B cell (primary cell): ENCODE measurements around the gene TMC6. TPM values are rescaled to one million over a fixed set of nuclear protein-coding genes. Genes with fewer than 3 reads are reported as not detected.

Experiments
- ATAC-seq: fragments of 200-7000 bp; cut with Tn5 transposase; one replicate; pipeline ENCODE4 v1.10.0; 2021; ENCODE audit warnings: low read depth, mild to moderate bottlenecking, moderate number of reproducible peaks, moderate library complexity
- CTCF ChIA-PET: fragments of 350-600 bp; sonication (Branson Sonifier 250); formaldehyde crosslinking; loops from one replicate; lab custom pipeline; 2021; ENCODE audit warnings: antibody characterized with exemption, inconsistent platforms; lab: Charles Lee
- POLR2A ChIA-PET: fragments of 350-600 bp; sonication (Branson Sonifier 250); formaldehyde crosslinking; loops from one replicate; lab custom pipeline; 2021; ENCODE audit warnings: antibody characterized with exemption; lab: Charles Lee
- DNase-seq: peaks from one replicate; pipeline ENCODE4 v3.0.0; 2013
- H2AFZ ChIP-seq: 2 replicates; pipeline ENCODE4 v1.6.1; 2012; ENCODE audit warnings: mild to moderate bottlenecking, low read depth, low read length; ENCODE audit not compliant: insufficient read depth, poor library complexity, severe bottlenecking
- H3K27ac ChIP-seq, 2 donors: 1 replicate in 1 of 2; 2 replicates in 1 of 2; pipeline ENCODE4 v1.5.1; 2012 to 2013; ENCODE audit warnings: low read length in 2 of 2, mild to moderate bottlenecking in 2 of 2, moderate library complexity in 1 of 2
- H3K27me3 ChIP-seq, 4 experiments: fragments of 200-600 bp in 1 of 4; sonication (generic) in 1 of 4; replicated peaks in 1 of 4; 1 replicate in 2 of 4; 2 replicates in 2 of 4; pipeline versions ENCODE4 v1.6.1 to v1.7.0; 2013 to 2016; ENCODE audit warnings: low read length in 3 of 4, mild to moderate bottlenecking in 2 of 4, mixed read lengths in 1 of 4, moderate library complexity in 1 of 4; ENCODE audit not compliant: insufficient read depth in 4 of 4, control insufficient read depth in 3 of 4; ENCODE audit errors: control extremely low read depth in 1 of 4
- H3K36me3 ChIP-seq, 2 experiments: replicated peaks in 1 of 2; 1 replicate in 1 of 2; 2 replicates in 1 of 2; pipeline versions ENCODE4 v1.6.1 to v1.7.1; 2013; ENCODE audit warnings: low read length in 1 of 2; ENCODE audit not compliant: insufficient read depth in 2 of 2, control insufficient read depth in 1 of 2; ENCODE audit errors: control extremely low read depth in 1 of 2, extremely low read depth in 1 of 2
- H3K4me1 ChIP-seq, 2 donors: fragments of 200-600 bp in 1 of 2; sonication (generic) in 1 of 2; 1 replicate in 1 of 2; 2 replicates in 1 of 2; pipeline versions ENCODE4 v1.5.1 to v1.6.1; 2013 to 2017; ENCODE audit warnings: low read length in 2 of 2; ENCODE audit not compliant: control insufficient read depth in 2 of 2, insufficient read depth in 2 of 2
- H3K4me2 ChIP-seq: replicated peaks from 2 replicates; pipeline ENCODE3; 2012; ENCODE audit warnings: mild to moderate bottlenecking, low read depth, low read length; ENCODE audit not compliant: poor library complexity, severe bottlenecking
- H3K4me3 ChIP-seq, 5 experiments: fragments of 200-600 bp in 1 of 5; sonication (generic) in 1 of 5; 1 replicate in 3 of 5; 2 replicates in 2 of 5; pipeline versions ENCODE4 v1.5.1 to v1.7.0; 2011 to 2016; ENCODE audit warnings: low read length in 4 of 5, mild to moderate bottlenecking in 4 of 5, low read depth in 2 of 5, control low read depth in 1 of 5, moderate library complexity in 1 of 5; ENCODE audit not compliant: insufficient read depth in 1 of 5; ENCODE audit errors: control extremely low read depth in 1 of 5, extremely low read depth in 1 of 5
- H3K79me2 ChIP-seq: fragments of 200-600 bp; sonication (generic); one replicate; pipeline ENCODE4 v1.6.0; 2016; ENCODE audit warnings: low read length; ENCODE audit not compliant: control insufficient read depth, insufficient read depth
- H3K9ac ChIP-seq: fragments of 200-600 bp; sonication (generic); 2 replicates; pipeline ENCODE4 v1.6.1; 2017; ENCODE audit warnings: mild to moderate bottlenecking, low read length, moderate library complexity
- H3K9me3 ChIP-seq, 3 donors: one replicate each; pipeline versions ENCODE4 v1.6.1 to v1.7.1; 2013; ENCODE audit warnings: low read length in 2 of 3; ENCODE audit not compliant: control insufficient read depth in 2 of 3, insufficient read depth in 1 of 3; ENCODE audit errors: control extremely low read depth in 1 of 3
- H4K20me1 ChIP-seq: 2 replicates; pipeline ENCODE4 v1.6.0; 2012; ENCODE audit warnings: mild to moderate bottlenecking, low read length; ENCODE audit not compliant: insufficient read depth, control insufficient read depth, poor library complexity, severe bottlenecking
- H3K27ac Mint-ChIP-seq: one replicate; pipeline ENCODE4 v1.8.0; 2021; ENCODE audit warnings: mixed read lengths
- H3K27me3 Mint-ChIP-seq: one replicate; pipeline ENCODE4 v1.8.0; 2021; ENCODE audit warnings: mixed read lengths
- H3K4me1 Mint-ChIP-seq: one replicate; pipeline ENCODE4 v1.8.0; 2021; ENCODE audit warnings: mixed read lengths
- H3K4me3 Mint-ChIP-seq: one replicate; pipeline ENCODE4 v1.8.0; 2021; ENCODE audit warnings: mixed read lengths
- H3K9me3 Mint-ChIP-seq: one replicate; pipeline ENCODE4 v1.8.0; 2022; ENCODE audit warnings: mixed read lengths; ENCODE audit not compliant: insufficient read depth
- EZH2 ChIP-seq: IDR thresholded peaks from 2 replicates; pipeline ENCODE4 v1.6.1; 2012; ENCODE audit warnings: borderline replicate concordance, low read depth, mild to moderate bottlenecking, moderate library complexity, low read length; ENCODE audit not compliant: insufficient read depth, poor library complexity, severe bottlenecking
- WGBS: methylation state at CpG from one replicate; pipeline ENCODE4 v1.1.5; 2013; ENCODE audit warnings: missing lambda C conversion rate; ENCODE audit not compliant: insufficient coverage; 5-methylcytosine and 5-hydroxymethylcytosine counted together
- intact Hi-C: fragments of 100-400 bp; cut with micrococcal nuclease; formaldehyde crosslinking; loops from one replicate; pipeline ENCODE4 v1.10.0; 2022
- polyA minus RNA-seq: library from RNA; depleted of rRNA, polyadenylated mRNA; stranded (reverse); fragments of >200 nt; gene quantifications from 2 replicates; pipeline ENCODE4 v1.2.3, GENCODE V29; 2012
- polyA plus RNA-seq: library from polyadenylated mRNA; depleted of rRNA; stranded (reverse); fragments of >200 nt; gene quantifications from 2 replicates; pipeline ENCODE4 v1.2.3, GENCODE V29; 2012
- total RNA-seq, 2 donors: library from RNA; stranded (reverse); fragments of 120-200 nt in 1 of 2; gene quantifications; 1 replicate in 1 of 2; 2 replicates in 1 of 2; pipeline versions ENCODE4 v1.2.3 to v1.2.4, GENCODE V29; 2013 to 2022
- TF ChIP-seq, protein P1 (sequence below): fragments of 200-600 bp; IDR thresholded peaks from one replicate; pipeline ENCODE4 v1.8.0; 2022; ENCODE audit warnings: antibody characterized with exemption, mild to moderate bottlenecking

TMC6 gene, protein sequence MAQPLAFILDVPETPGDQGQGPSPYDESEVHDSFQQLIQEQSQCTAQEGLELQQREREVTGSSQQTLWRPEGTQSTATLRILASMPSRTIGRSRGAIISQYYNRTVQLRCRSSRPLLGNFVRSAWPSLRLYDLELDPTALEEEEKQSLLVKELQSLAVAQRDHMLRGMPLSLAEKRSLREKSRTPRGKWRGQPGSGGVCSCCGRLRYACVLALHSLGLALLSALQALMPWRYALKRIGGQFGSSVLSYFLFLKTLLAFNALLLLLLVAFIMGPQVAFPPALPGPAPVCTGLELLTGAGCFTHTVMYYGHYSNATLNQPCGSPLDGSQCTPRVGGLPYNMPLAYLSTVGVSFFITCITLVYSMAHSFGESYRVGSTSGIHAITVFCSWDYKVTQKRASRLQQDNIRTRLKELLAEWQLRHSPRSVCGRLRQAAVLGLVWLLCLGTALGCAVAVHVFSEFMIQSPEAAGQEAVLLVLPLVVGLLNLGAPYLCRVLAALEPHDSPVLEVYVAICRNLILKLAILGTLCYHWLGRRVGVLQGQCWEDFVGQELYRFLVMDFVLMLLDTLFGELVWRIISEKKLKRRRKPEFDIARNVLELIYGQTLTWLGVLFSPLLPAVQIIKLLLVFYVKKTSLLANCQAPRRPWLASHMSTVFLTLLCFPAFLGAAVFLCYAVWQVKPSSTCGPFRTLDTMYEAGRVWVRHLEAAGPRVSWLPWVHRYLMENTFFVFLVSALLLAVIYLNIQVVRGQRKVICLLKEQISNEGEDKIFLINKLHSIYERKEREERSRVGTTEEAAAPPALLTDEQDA
- total RNA-seq, result 891 and 910 TPM in 2 replicates
- total RNA-seq (2013), result 227 TPM
- polyA plus RNA-seq, result 374 and 424 TPM in 2 replicates
- polyA minus RNA-seq, result 300 and 444 TPM in 2 replicates

DNA sequence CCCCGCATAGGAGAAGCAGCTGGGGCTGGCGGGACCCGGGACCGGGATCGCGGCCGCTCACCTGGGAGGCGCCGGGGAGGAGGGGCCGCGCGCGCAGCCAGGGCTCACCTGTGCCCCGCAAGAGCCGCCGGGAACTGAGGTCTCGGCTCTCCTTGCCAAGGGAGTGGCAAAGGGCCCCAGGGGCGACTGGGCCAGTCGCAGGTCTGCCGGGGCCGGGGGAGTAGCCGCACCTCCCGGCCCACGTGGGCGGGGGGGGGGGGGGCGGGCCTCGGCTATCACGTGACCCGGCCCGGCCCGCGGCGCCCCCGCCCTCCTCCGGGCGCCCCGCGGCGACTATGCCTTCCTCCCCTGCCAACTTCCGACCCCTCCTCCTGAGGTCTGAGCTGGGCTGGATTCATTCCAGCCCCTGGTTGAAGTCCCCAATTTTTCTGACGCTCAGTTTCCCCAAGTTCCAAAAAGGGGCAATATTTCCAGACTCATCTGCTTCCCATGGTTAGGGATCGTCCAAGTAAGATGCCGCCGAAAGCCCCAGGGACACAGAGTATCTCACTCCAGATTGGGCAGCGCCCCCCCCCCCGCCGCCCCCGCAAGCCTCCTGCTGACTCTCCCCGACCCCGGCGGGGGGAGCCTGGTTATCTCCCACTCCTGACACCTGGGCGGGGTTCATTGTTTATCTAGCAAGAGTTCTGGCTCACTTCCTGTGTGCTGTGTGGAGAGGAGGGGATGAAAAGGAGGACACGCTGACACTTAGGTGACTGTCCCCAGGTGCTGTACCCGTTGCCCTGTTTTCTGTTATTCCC is at the start of gene TMC6:
TMC6 (minus strand) TSS at position 205 of the 800 bp plus-strand sequence. CDS start 1,923 bp downstream, outside the sequence.
- peak within 1 kb of the TSS; percentile 38 to 97 (median 89) for H3K4me3 ChIP-seq
- H2AFZ ChIP-seq, result peak within 1 kb of the TSS; percentile 42
- no peaks in the 10 kb centered on the region for H3K9me3 ChIP-seq
- TF ChIP-seq, protein P1, sequence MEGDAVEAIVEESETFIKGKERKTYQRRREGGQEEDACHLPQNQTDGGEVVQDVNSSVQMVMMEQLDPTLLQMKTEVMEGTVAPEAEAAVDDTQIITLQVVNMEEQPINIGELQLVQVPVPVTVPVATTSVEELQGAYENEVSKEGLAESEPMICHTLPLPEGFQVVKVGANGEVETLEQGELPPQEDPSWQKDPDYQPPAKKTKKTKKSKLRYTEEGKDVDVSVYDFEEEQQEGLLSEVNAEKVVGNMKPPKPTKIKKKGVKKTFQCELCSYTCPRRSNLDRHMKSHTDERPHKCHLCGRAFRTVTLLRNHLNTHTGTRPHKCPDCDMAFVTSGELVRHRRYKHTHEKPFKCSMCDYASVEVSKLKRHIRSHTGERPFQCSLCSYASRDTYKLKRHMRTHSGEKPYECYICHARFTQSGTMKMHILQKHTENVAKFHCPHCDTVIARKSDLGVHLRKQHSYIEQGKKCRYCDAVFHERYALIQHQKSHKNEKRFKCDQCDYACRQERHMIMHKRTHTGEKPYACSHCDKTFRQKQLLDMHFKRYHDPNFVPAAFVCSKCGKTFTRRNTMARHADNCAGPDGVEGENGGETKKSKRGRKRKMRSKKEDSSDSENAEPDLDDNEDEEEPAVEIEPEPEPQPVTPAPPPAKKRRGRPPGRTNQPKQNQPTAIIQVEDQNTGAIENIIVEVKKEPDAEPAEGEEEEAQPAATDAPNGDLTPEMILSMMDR, result no peak
- no peak for TF ChIP-seq EZH2
- Mint-ChIP-seq H3K27me3 (no peaks in the 10 kb centered on the region), H3K4me1 (peaks cover 73% of the 10 kb centered on the region), H3K27ac (peak within 1 kb of the TSS; percentile 99), H3K4me3 (peak within 1 kb of the TSS; percentile 96), H3K9me3 (no peaks in the 10 kb centered on the region)
- intact Hi-C loops, result no loop called here
- POLR2A ChIA-PET, result interaction anchor here (0.6 to 22.6 kb wide), 9 partner anchors 9 to 209 kb away, joined by 3 to 432 read pairs (median 11); partner anchors contain the start of genes C17orf99 and SYNGR2
- H3K27ac ChIP-seq, result peak within 1 kb of the TSS; percentile 88 to 92
- 1% methylated on average over 43 of the region's 54 CpGs for WGBS
- peaks cover 88% of the 10 kb centered on the region for H4K20me1 ChIP-seq
- no peaks in the 10 kb centered on the region for H3K27me3 ChIP-seq
- peaks cover 68 to 80% of the 10 kb centered on the region in 2 donors for H3K4me1 ChIP-seq
- peak; percentile 88 for DNase-seq
- CTCF ChIA-PET, result interaction anchor here (0.7 to 13.9 kb wide), 7 partner anchors 8 to 121 kb away, joined by 3 to 169 read pairs (median 3); partner anchors contain the start of gene SYNGR2
- H3K9ac ChIP-seq, result peak within 1 kb of the TSS; percentile 91
- peak; percentile 21 for ATAC-seq
- peak within 1 kb of the TSS; percentile 100 for H3K4me2 ChIP-seq
- H3K79me2 ChIP-seq, result peaks cover 84% of the 10 kb centered on the region
- H3K36me3 ChIP-seq, result peaks cover 2 to 55% of the 10 kb centered on the region in 2 experiments
